Stimulated activated CD8-positive, alpha-beta memory T cell treated with anti-CD3 and anti-CD28 coated beads, Interleukin-7, amount 100 ng/mL, for 48 hours (primary cell): ENCODE results near the gene WDR37.

ENCODE experiments used
- DNase-seq, 2 donors: peaks; one replicate each; pipeline ENCODE4 v3.0.0-alpha.2; 2020; ENCODE audit warnings: low read depth in 1 of 2; ENCODE audit errors: extremely low read depth in 1 of 2

The WDR37 gene

GRCh38 chr10:1123972-1124371, 67.8 kb downstream of the WDR37 start:
- no peak for DNase-seq

GRCh38 chr10:1124796-1125195, 68.6 kb downstream of the WDR37 start:
- DNase-seq: no peak

- DNase-seq: no peak
Observed at GRCh38 chr10:1126461-1126860, 70.3 kb downstream of the WDR37 start.

GRCh38 chr10:1127629-1128028, 71.4 kb downstream of the WDR37 start:
- no peak for DNase-seq

- DNase-seq: no peak
Observed at GRCh38 chr10:1128115-1128514, 71.9 kb downstream of the WDR37 start.

GRCh38 chr10:1128649-1129048, 72.5 kb downstream of the WDR37 start:
- no peak for DNase-seq

GRCh38 chr10:1130226-1130625, 74.0 kb downstream of the WDR37 start:
- DNase-seq: no peak

- no peak for DNase-seq
Observed at GRCh38 chr10:1130995-1131790, 75.0 kb downstream of the WDR37 start.

- no peak for DNase-seq
Observed at GRCh38 chr10:1132584-1132983, 76.4 kb downstream of the WDR37 start.

- no peak for DNase-seq
Observed at GRCh38 chr10:1133495-1134045, 77.4 kb downstream of the WDR37 start.

GRCh38 chr10:1134156-1134555, 78.0 kb downstream of the WDR37 start:
- no peak for DNase-seq

- no peak for DNase-seq
Observed at GRCh38 chr10:1136268-1136667, 80.1 kb downstream of the WDR37 start.

GRCh38 chr10:1137499-1138163, 81.4 kb downstream of the WDR37 start:
- no peak for DNase-seq

GRCh38 chr10:1138529-1138928, 82.3 kb downstream of the WDR37 start:
- DNase-seq: no peak

- no peak for DNase-seq
Observed at GRCh38 chr10:1141261-1141660, 85.1 kb downstream of the WDR37 start.

- DNase-seq: no peak
Observed at GRCh38 chr10:1141701-1142100, 85.5 kb downstream of the WDR37 start.

GRCh38 chr10:1142596-1142995, 86.4 kb downstream of the WDR37 start:
- DNase-seq: no peak

- DNase-seq: no peak
Observed at GRCh38 chr10:1147810-1148209, 91.6 kb downstream of the WDR37 start.

- DNase-seq: no peak
Observed at GRCh38 chr10:1148855-1149605, 92.8 kb downstream of the WDR37 start.

- DNase-seq: peak in 1 of 2 donors; percentile 8
Observed at GRCh38 chr10:1149793-1150637, 93.8 kb downstream of the WDR37 start.

- DNase-seq: no peak
Observed at GRCh38 chr10:1150638-1150955, 94.4 kb downstream of the WDR37 start.
